ENCODE measurements around the gene PTPRZ1.

PTPRZ1 gene

DNA sequence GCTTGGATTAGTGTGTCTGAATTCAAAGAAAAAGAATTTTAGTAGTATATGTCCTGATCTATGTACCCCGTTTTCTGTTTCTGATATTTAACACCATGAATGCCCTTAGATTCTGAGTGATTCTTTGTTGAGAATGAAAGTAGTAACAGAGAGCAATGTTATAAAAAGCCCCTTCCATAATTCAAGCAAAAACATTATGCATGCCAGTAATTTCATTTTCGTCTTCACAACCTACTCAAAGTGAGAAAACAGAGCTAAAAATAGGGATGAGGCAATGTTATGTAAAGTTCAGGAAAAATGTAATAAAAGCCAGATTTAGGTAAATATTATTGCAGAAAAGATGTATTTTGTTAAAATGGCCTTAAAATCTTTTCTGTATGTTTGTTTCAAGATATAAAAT lies 28.1 kb downstream of the PTPRZ1 start:
- no peak for DNase-seq

DNA sequence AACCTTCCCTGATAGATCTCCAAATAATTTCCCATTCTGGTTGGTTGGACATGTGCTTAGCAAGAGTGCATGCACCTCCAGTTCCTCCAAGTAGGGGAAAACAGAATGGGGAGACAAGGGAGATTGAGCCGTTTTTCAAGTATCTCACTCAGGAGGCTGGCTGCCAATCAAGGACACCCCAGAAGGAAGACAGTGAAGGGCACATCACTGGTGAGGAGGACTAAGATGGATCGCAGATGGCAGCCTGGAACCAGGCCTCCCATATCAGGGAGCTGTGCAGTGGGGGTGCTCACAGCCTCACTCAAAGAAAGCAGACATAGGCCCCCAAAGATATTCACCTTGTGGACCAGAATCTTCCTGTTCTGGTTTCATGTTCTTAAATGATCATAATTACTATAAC lies 31.2 kb downstream of the PTPRZ1 start:
- no peak for DNase-seq

DNA sequence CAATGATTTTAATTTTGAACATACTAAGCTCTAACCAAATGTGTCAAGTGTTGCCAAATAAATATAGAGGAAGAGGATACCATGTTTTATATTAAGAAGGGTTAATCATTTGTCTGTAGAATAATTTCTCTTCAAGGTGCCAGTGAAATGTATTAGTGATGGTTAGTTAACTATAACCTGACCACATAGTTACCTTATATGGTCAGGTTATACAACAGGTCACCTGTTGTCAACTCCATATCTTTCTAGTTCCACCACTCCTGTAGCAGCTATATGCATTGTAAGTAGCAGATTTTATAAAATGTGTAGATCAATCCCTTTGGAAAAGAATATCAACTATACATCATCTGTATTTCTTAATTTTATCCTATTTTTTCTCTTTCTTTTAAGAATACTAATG lies 35.1 kb downstream of the PTPRZ1 start:
- DNase-seq: no peak

DNA sequence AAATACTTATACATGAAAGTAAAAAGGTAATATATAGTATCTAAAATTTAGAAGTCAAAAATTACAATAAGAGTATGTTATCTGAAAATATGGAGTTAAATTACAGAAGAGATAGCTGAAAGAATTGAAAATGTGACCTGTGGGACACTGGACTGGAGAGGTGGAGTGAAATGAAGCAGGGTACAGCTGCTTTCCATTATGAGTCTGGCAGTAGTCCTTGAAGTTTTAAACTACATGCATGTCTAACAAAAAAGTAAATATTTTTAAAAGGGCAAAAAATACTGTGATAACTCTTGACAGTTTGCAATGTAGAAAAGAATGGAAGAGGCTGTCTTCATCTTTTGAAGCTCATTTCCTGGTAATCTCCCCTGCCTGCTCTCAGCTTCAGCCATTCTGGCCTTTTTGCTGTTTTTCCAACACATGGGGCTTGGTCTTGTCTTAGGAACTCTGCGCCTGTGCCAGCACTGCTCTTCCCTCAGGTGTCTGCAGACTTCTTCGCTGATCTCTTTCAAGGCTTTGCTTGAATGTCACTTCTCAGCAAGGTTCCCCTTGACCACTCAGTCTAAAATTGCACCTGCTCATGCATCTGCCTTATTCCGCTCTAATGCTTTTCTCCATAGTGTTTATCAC lies 36.9 kb downstream of the PTPRZ1 start:
- no peak for DNase-seq

DNA sequence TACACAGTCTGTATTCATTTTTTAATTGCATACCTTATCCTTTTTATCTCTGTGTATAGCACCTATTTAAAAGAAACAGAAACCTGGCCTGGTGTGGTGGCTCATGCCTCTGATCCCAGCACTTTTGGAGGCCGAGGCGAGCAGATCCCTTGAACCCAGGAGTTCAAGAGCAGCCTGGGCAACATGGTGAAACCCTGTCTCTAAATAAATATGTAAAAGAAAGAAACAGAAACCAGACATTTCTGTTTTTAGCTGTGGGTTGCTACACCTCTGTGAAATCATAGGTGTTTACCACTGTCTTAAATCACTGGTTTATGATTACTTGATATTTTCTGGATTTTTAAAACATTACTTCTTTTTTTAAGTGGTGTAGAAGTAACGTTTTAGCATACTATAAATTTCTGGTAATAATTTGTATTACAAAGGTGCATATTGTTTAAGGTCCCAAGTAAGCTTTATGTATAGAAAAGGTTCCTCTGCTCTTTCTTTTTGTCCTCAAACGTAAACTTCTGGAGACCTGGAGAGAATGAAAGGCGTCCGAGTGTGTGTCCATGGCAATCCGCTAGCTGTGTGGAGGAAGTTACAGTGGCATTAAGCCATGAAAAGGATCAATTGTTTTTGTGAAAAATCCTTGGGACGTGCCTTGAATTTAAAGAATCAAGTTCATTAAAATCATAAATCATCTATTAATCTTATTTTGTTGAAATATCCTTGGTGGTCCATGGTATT lies 41.1 kb downstream of the PTPRZ1 start:
- no peak for DNase-seq

DNA sequence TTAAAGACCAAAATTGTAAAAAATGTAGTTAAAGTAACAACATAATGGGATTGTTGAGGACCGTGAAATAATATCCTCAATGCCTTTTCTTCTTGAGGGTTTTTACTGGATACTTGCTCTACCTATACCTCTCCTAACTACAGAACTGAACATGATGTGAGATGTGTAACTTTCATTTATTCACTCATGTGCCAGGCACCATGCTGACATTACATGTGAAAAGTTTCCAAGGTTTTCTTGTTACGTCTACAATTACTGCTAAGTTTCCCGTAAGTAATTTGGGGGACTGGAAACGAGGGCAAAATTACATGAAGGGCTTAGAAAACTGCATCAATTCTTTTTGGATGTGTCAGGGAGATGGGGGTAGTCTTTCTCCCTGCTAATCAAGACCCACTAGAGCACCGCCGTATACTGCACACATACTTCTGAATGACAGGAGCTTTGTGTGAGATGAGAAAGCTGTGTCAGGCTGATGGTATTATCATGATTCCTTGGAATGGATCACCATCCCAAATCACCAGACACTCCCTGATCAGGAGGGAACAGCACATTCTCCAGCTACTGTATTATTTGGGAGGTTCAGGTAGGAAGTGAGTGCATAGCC lies 41.8 kb downstream of the PTPRZ1 start:
- no peak for DNase-seq

DNA sequence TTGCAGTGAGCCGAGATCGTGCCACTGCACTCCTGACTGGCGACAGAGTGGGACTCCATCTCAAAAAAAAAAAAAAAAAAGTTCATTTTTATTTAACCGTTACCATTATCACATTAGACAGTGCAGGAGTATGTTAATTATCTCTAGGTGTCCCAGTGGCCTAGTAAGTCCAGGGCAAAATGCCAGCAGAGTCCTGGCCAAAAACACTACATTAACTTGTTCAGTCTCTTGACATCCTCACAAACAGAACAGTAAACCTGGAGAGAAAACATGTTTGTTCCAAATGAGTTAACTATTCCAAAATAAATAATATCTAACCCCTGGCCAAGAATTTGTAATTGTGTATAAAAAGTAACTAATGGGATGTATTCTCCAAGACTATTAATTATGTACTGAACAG lies 43.2 kb downstream of the PTPRZ1 start:
- no peak for DNase-seq

DNA sequence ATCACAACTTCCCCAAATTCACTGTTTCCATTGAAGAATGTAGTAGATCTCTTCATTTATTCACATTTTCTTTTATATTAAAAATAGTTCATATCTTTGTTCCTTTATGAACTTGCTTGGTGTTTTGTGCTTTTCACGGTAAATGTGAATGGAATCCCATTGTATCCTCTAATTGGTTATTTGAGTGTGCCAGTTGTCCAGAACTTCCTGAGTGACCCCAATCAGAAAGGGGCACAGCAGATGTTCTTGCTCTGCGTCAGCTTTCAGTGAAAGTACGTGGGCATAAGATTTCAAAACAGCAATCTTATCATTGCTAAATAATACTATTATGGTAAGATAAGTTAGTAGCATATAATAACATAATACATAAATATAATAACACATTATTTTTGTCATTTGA lies 47.0 kb downstream of the PTPRZ1 start:
- no peak for DNase-seq

DNA sequence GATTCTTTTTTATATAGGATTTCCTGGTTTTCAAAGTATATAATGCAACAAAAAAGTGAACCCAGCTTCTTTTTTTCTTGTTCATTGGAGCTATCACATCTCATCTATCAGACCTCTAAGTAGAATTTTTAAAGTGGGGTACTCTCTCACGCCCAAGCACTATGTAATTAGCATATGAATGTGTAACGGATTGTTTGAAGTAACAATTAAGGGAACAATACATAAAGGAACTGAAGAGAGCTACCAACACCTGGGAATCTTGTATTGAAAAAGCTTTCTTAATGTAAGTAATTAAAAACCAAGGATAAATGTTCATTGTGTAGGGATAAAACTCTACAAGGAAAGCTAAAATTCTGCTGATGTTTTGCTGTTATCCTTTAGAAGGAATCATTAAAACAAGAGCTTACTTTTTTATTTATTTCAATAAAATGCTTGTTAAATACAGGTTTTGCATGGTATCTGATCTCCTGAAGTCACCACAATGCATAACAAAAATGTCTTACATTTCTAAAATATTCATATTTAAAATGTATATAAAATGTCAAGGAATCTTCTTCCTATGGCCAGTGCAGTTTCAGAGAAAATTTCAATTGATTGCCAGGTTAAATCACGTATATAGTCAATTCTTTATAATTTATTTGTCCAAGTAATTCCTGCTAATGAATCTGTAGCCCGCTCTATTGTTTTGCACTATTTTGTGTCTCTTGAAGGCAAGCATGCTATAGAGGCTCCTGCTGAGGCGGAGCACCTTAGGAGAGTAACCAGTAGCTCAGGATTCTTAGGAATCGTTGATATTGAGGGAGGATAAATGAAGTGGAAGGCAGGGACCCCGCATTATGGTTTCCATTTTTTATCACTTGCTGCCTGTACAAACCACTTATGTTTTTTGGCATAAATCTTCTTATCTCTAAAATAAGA lies 51.6 kb downstream of the PTPRZ1 start:
- DNase-seq: no peak

DNA sequence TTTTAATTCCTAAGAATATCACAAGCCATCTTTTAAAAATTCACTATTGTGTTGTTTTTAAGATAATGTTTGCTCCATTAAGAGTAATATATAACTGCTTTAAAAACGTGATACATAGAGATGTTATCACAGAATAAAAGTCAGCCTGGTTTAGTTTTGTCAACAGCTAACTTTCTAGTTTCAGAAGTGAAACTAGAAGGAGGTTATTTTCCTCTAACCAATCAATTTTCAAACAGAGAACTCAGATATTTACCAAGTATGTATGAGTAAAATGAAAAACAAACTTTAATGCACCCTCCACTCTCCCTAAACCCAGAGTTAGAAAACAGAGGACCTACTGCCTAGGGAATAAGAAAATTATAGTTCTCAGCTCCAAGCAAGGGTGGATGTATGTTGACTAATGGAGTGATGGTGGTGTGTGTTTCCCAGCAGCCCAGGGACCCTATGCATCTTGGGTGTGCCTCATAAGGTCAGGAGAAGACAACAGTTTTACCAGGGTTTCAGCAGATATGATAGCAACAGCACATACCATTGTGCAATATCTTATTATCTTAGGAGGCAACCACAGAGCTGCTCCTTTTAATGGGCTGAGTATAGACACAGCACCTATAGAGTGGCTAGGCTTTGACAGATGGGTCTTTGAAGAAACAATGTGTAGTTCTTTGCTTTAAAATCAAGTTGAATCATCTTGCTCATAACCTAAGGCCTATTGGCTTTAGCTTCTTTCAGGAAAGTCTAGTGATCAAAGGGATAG lies 58.4 kb downstream of the PTPRZ1 start:
- DNase-seq: no peak

DNA sequence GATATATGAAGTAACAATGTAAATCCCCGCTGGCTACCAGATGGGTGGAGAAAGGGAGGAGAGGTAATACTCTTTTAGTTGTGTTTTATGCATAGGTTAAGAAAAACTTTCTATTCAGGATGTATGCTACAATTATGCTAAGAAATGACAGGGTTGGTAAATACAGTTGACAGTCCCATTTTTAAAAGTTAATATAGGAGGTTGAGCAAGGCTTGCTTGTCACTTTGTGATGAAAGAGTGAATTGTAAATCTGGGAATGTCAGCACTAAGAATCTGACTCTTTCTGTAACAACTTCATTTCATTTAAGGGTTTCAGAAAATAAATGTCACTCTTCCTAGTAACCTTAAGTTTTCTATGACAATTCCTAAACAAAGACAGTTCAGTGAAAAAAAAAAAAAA lies 59.8 kb downstream of the PTPRZ1 start:
- DNase-seq: no peak

DNA sequence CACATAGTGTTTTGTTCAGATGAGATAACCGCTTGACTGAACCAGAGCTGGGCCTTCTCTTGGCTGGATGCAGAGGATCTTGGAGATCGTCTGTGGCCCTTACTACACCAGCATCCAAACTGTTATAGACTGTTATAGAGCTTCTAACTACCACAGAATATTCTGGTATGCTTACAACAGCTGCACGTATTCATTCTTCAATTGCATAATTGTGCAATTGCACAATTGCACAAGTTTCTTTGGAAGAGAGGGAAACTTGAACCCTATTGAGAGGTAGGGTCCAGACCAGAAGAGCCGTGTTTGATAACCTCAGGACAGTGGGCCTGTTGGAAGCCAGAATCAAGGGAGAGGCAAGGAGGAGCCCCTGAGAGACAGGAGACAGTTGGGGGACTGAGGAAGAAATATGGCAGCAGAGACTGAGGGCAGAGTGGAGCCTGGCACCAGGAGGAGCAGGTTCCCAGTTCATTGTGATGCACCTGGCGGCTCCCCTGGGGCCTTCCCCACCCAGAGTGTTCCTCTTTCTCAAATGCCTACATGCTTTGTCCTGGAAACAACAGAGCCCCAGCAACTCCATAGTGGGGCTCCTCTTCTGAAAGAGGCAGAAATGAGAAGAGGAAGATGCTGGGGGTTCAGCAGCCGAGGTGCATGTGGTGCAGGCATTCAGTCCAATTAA lies 64.1 kb downstream of the PTPRZ1 start:
- DNase-seq: no peak

DNA sequence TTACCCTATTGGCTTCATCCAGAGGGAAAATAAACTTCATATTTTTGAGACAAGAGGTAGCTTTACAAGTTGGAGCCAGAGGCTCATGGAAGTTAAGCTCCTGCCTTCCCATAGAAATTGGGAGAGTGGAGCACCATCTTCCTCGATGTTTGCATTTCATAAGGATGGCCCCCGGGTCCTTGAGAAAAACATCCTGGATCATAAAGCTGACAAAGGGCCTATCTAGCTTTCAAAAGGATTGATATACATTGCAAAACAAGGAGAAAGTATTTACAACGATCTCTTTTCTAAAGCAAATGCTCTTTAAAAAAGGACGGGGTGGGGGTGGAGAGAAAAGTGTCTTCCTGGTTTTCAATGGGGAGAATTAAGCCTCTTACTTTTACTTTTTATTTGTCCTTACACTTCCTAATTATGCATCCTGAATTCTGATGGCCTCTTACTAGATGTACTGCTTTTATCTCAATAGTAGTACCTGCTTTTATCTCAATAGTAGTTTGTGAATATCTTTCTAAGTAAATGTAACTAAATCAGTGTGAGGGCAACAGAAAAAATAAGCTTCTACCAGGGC lies 65.6 kb downstream of the PTPRZ1 start:
- no peak for DNase-seq

DNA sequence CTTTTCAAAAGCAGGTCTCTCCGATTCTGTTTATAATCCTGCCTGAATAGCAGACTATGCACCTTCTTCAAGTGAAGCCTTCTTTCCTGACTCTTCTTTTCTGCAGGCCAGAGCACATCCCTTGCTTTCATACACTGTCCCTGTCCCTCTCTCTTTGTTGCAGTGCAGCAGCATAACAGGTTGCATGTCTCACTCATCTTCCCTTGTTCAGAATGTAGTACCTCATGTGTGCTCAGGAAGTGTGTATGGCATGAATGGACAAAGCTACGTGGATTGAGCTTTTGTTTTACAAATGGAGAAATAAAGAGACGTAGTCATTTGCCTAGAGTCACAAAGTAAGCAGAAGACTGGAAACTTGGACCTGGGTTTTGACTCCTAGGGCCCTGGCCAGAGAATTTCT lies 68.0 kb downstream of the PTPRZ1 start:
- no peak for DNase-seq

DNA sequence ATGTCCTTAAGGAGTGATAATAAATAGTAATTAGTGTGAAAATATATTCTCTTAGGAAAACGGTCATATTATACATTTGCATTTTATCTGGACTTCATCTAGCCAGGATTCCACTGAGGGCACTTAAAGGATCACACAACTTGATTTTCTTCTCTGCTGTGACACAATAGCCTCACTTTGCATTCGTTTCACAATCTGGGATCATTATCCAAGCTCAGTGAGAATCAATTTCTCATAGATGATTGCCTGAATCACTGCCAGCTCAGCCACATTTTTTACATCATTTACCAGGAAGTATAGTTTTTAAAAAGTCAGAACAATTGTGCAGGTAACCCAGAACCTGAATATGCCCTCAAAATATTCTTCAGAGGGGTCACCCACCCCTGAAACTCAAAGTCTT lies 68.9 kb downstream of the PTPRZ1 start:
- no peak for DNase-seq

DNA sequence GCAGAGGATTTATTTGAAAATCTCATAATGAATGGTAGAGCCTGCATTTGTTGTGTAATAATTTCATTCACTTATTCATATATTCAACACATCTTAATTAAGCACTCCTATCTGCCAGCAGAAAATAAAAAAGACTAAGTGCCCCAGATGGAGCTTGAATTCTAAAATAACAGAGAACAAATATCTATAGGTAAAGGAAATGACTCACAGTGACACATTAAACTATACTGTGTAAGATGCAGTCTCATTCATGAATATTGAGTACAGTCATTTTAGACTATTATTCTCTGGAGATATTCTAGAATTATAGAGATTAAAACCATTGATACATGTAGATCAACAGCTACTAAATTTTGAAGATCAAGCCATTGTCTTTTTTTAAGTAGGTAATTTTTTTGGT lies 72.1 kb downstream of the PTPRZ1 start:
- no peak for DNase-seq

DNA sequence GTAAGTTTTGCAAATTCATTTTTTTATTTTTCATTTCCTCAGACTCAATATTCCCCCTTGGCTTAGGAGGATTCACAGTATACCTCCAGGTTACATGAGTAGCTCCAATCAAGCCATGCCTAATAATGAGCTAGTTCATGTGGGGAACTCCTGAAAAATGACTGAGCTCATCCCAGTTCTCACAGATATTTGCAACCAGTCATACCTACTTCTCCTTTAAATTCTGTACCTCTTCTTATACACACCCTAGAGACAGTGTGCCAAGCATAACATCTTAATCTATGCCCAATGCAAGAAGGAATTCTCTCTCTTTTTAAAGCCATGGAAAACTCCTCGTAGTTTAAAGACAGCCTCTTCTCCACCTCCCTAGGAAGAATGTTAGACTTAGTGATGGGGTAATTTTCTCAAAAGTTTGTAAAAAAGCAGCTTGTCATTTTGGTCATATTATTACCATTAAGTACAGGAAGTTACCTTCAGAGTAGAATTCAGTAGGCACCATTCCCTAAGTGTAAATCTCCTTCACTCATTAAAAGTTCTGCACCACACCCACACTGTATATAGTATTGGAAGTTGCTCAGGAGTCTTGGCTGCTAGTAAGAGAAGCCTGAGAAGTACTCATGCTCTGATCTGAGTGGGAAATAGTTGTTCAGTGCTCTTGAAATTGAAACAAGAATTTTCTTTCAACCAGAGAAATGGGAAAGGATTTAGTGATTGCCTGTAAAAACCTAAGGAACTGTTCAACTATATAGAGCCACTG lies 72.7 kb downstream of the PTPRZ1 start:
- no peak for DNase-seq

DNA sequence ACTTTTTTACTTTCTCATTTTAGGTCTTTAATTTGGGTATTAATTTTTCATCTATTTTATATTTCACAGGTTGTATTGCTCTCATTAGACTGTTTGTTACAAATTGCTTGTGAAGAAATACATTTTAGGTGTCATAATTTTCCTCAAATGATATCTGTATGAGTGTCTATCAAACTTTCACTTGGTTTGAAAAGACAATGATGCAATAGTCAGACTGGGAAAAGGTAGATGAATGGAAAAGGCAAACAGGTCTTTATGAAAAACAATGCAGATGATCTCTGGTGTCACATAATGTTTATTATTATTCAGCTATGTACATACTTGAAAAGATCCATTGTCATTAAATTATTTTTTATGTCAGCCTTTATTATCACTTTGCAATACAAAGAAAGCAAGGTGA lies 80.2 kb downstream of the PTPRZ1 start:
- no peak for DNase-seq

DNA sequence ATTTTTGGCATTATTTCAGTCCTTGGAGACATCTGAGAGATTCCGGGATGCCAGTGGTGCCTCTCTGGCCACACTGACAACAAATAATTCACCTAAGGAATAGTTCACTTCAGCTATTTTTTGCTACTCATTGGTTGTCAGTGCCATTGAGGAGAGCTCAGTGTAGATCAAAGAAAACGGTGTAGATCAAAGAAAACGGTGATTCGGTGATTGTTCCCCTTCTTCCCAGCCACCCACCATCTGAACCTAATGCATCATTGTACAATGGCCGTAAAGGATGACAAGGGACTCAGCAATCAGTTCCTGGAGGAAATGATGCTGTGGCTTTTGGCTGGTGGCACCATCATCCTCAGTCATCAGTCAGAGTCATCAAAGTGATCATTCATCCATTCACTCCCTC lies 80.6 kb downstream of the PTPRZ1 start:
- no peak for DNase-seq

DNA sequence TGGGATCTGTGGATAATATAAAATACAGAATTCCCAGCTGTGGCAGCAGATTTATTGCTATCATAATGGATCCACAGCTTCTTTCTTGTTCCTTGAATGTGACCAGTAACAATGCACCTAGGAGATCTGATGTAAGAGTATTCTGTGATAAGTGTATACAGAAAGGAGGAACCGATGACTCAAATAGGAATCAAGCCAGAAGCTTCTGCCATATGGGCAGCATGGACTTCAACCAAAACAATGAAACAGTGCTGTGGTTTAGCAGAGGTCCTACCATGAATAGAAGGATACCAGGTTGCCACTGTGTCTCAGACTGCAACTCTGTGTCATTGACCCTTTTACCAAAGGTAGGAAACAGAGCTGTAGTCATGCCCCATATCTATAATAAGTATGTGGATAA lies 81.8 kb downstream of the PTPRZ1 start:
- DNase-seq: no peak

DNA sequence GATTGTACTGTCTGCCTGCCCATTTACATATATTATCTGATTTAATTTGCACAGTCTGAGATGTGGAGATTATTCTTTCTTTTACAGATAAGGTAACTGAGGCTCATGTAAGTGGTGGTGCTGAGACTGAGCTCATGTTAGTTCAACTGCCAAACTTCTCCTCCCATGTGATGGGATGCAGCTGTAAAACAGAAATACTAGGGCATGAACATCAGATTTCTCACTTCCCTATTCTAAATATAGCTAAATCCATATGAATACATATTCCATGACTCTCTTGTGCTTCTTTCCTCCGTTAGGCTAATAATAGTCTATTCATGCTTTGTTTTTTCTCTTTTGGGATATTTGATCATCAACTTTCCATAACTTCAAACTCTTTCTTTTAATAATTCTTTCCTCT lies 84.7 kb downstream of the PTPRZ1 start:
- no peak for DNase-seq
